Stimulated activated CD4-positive, alpha-beta T cell treated with anti-CD3 and anti-CD28 coated beads, Interleukin-1b, Interleukin-23, amount 100 ng/mL, for 4 hours (primary cell): ENCODE data around the gene TMC6.
"Not testable (repeated sequence)": the region's sequence is repeated elsewhere in the genome, so short reads cannot be mapped to it uniquely, and the experiment has no call there.

Source experiments
- DNase-seq, 2 donors: peaks; one replicate each; pipeline ENCODE4 v3.0.0-alpha.2; 2020; ENCODE audit warnings: low read depth in 2 of 2

TMC6 gene

GRCh38 chr17:78111016-78111726, 17.4 kb downstream of the TMC6 start:
- DNase-seq, result no peak

GRCh38 chr17:78110363-78111015, 18.1 kb downstream of the TMC6 start:
- DNase-seq, result no peak

- no peak for DNase-seq
Measured at GRCh38 chr17:78109489-78109761, 19.1 kb downstream of the TMC6 start.

GRCh38 chr17:78108726-78109488, 19.6 kb downstream of the TMC6 start:
- no peak for DNase-seq

- no peak for DNase-seq
Measured at GRCh38 chr17:78107976-78108725, 20.4 kb downstream of the TMC6 start.

- DNase-seq, result no peak
Measured at GRCh38 chr17:78107457-78107856, 21.1 kb downstream of the TMC6 start.

- no peak for DNase-seq
Measured at GRCh38 chr17:78106211-78106610, 22.3 kb downstream of the TMC6 start.

- no peak for DNase-seq
Measured at GRCh38 chr17:78105551-78105950, 23.0 kb downstream of the TMC6 start.

GRCh38 chr17:78105101-78105500, 23.5 kb downstream of the TMC6 start:
- DNase-seq, result no peak

- DNase-seq, result no peak
Measured at GRCh38 chr17:78104540-78104941, 24.0 kb downstream of the TMC6 start.

- no peak for DNase-seq
Measured at GRCh38 chr17:78103311-78103710, 25.2 kb downstream of the TMC6 start.

- DNase-seq, result no peak
Measured at GRCh38 chr17:78101542-78101941, 27.0 kb downstream of the TMC6 start.

GRCh38 chr17:78101112-78101511, 27.4 kb downstream of the TMC6 start:
- DNase-seq, result no peak

- DNase-seq, result no peak
Measured at GRCh38 chr17:78096093-78096492, 32.5 kb downstream of the TMC6 start.

GRCh38 chr17:78095035-78095434, 33.5 kb downstream of the TMC6 start:
- DNase-seq, result no peak

GRCh38 chr17:78092794-78093324, 35.7 kb downstream of the TMC6 start:
- DNase-seq, result no peak

GRCh38 chr17:78089576-78090281, 38.8 kb downstream of the TMC6 start:
- no peak for DNase-seq

- DNase-seq, result no peak
Measured at GRCh38 chr17:78088529-78088928, 40.0 kb downstream of the TMC6 start.

GRCh38 chr17:78086740-78087139, 41.8 kb downstream of the TMC6 start:
- DNase-seq, result no peak

GRCh38 chr17:78082988-78083387, 45.6 kb downstream of the TMC6 start:
- no peak for DNase-seq

GRCh38 chr17:78082355-78082872, 46.1 kb downstream of the TMC6 start:
- not testable (repeated sequence) for DNase-seq
